Liver (tissue), 9 donors: ENCODE results near the gene RHO. TPM values are rescaled to one million over a fixed set of nuclear protein-coding genes. Genes with fewer than 3 reads are reported as not detected.

ENCODE experiments used
- DNase-seq: peaks from one replicate; pipeline ENCODE4 v3.0.0-alpha.2; 2017; ENCODE audit warnings: low spot score
- H3K27ac ChIP-seq, 2 donors: one replicate each; pipeline ENCODE4 v1.7.0; 2013; ENCODE audit warnings: inconsistent platforms in 2 of 2, low read length in 2 of 2, control low read depth in 1 of 2, low read depth in 1 of 2, mild to moderate bottlenecking in 1 of 2
- H3K27me3 ChIP-seq, 4 donors: one replicate each; pipeline versions ENCODE4 v1.6.1 to v1.7.0; 2013; ENCODE audit warnings: low read length in 3 of 4, inconsistent platforms in 1 of 4, mild to moderate bottlenecking in 1 of 4, moderate library complexity in 1 of 4; ENCODE audit not compliant: control insufficient read depth in 4 of 4, insufficient read depth in 4 of 4
- H3K36me3 ChIP-seq, 4 donors: one replicate each; pipeline versions ENCODE4 v1.6.1 to v1.7.0; 2013; ENCODE audit warnings: low read length in 3 of 4, mild to moderate bottlenecking in 3 of 4, low read depth in 1 of 4, moderate library complexity in 1 of 4; ENCODE audit not compliant: control insufficient read depth in 4 of 4, insufficient read depth in 3 of 4
- H3K4me1 ChIP-seq, 4 donors: one replicate each; pipeline versions ENCODE4 v1.6.1 to v1.7.0; 2013; ENCODE audit warnings: low read length in 3 of 4, mild to moderate bottlenecking in 3 of 4, moderate library complexity in 1 of 4; ENCODE audit not compliant: control insufficient read depth in 4 of 4, insufficient read depth in 4 of 4
- H3K4me3 ChIP-seq, 3 donors: one replicate each; pipeline versions ENCODE4 v1.6.1 to v1.7.0; 2013; ENCODE audit warnings: low read length in 3 of 3, control low read depth in 1 of 3, low read depth in 1 of 3, mild to moderate bottlenecking in 1 of 3
- H3K9ac ChIP-seq, 2 donors: one replicate each; pipeline ENCODE4 v1.7.0; 2013; ENCODE audit warnings: low read length in 2 of 2, mild to moderate bottlenecking in 2 of 2, moderate library complexity in 2 of 2, control low read depth in 1 of 2, low read depth in 1 of 2
- H3K9me3 ChIP-seq, 4 donors: one replicate each; pipeline versions ENCODE4 v1.6.1 to v1.7.0; 2013; ENCODE audit warnings: low read length in 3 of 4; ENCODE audit not compliant: control insufficient read depth in 4 of 4
- EGR1 ChIP-seq, 2 donors: IDR thresholded peaks; 2 replicates each; pipeline ENCODE4 v1.6.1; 2016 to 2018; ENCODE audit warnings: antibody characterized with exemption in 2 of 2, low read depth in 2 of 2
- FOXA1 ChIP-seq: IDR thresholded peaks from 2 replicates; pipeline ENCODE4 v1.6.1; 2016; ENCODE audit warnings: antibody characterized with exemption
- GABPA ChIP-seq, 2 donors: IDR thresholded peaks in 1 of 2; conservative IDR thresholded peaks in 1 of 2; 2 replicates each; pipeline ENCODE4 v1.6.1; 2016; ENCODE audit warnings: antibody characterized with exemption in 2 of 2, mild to moderate bottlenecking in 1 of 2, moderate library complexity in 1 of 2
- HNF4A ChIP-seq, 2 donors: conservative IDR thresholded peaks; 2 replicates each; pipeline ENCODE4 v1.6.1; 2016; ENCODE audit warnings: antibody characterized with exemption in 2 of 2, mild to moderate bottlenecking in 2 of 2
- NR2F2 ChIP-seq: IDR thresholded peaks from 2 replicates; pipeline ENCODE4 v1.6.1; 2016; ENCODE audit warnings: antibody characterized with exemption
- REST ChIP-seq: IDR thresholded peaks from 2 replicates; pipeline ENCODE4 v1.6.1; 2016; ENCODE audit warnings: antibody characterized with exemption, mild to moderate bottlenecking
- RXRA ChIP-seq, 2 donors: IDR thresholded peaks; 2 replicates each; pipeline ENCODE4 v1.6.1; 2017 to 2018; ENCODE audit warnings: antibody characterized with exemption in 2 of 2, mild to moderate bottlenecking in 1 of 2
- SP1 ChIP-seq: IDR thresholded peaks from 2 replicates; pipeline ENCODE4 v1.6.1; 2018; ENCODE audit warnings: antibody characterized with exemption, mild to moderate bottlenecking
- TAF1 ChIP-seq: conservative IDR thresholded peaks from 2 replicates; pipeline ENCODE4 v1.6.1; 2016; ENCODE audit warnings: antibody characterized with exemption, mild to moderate bottlenecking
- WGBS: extraction: QIAGEN DNeasy Blood & Tissue Kit; methylation state at CpG from one replicate; pipeline ENCODE4 v1.1.7; 2013; 5-methylcytosine and 5-hydroxymethylcytosine counted together
- polyA plus RNA-seq, 2 donors: library from polyadenylated mRNA; stranded (reverse) in 1 of 2; unstranded in 1 of 2; fragments of 200-250 nt in 1 of 2; fragments of >200 nt in 1 of 2; fragmentation: Nextera tagmentation in 1 of 2; extraction: Ambion mirVana in 1 of 2; gene quantifications; one replicate each; pipeline versions ENCODE4 v1.2.1 to v1.2.3, GENCODE V29; 2013 to 2015
- total RNA-seq, 2 donors: library from RNA; depleted of rRNA; stranded (reverse); fragments of >200 nt; gene quantifications; one replicate each; pipeline ENCODE4 v1.2.3, GENCODE V29; 2014
- TF ChIP-seq, protein P1 (sequence below): IDR thresholded peaks from 2 replicates; pipeline ENCODE4 v1.6.1; 2016; ENCODE audit warnings: antibody characterized with exemption
- TF ChIP-seq, protein P2 (sequence below): fragments of 150-350 bp; IDR thresholded peaks from 2 replicates; pipeline ENCODE4 v1.5.1; 2017; ENCODE audit warnings: improper control_type of control experiment, low read depth, low read length; ENCODE audit not compliant: missing input control
- donor health status: healthy.
- donor health status: healthy.
- donor health status: healthy.
- donor health status: healthy.
- donor health status: healthy.

RHO gene
- total and polyA plus RNA-seq, 4 donors = not detected

DNA sequence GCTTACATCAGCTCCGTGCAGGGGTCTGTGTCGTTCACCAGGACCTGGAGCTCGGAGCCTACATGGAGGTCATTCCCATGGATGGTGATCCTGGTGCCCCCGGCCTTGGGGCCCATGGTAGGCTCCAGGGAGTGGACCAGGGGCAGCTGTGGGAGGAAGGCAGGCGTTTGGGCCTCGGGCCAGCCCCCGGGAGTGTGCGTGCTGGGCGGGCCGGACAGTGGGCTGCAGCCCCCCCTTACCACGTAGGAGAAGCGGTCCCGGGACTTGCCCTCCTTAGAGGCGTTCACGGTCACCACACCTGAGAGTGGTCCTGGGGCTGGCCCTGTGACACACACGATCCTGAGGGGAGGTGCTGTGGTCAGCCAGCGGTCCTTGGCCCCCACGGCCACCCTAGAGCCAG lies 44.2 kb downstream of the RHO start (continued):
- no peak for TF ChIP-seq REST
- TF ChIP-seq HNF4A (conservative IDR thresholded peaks at IDR 0.05) = no peak
- TF ChIP-seq EGR1 (IDR thresholded peaks at IDR 0.05; ENCODE audit: low read depth in 2 of 2) = no peak
- no peak for TF ChIP-seq RXRA (IDR thresholded peaks at IDR 0.05)
- TF ChIP-seq, protein P1, sequence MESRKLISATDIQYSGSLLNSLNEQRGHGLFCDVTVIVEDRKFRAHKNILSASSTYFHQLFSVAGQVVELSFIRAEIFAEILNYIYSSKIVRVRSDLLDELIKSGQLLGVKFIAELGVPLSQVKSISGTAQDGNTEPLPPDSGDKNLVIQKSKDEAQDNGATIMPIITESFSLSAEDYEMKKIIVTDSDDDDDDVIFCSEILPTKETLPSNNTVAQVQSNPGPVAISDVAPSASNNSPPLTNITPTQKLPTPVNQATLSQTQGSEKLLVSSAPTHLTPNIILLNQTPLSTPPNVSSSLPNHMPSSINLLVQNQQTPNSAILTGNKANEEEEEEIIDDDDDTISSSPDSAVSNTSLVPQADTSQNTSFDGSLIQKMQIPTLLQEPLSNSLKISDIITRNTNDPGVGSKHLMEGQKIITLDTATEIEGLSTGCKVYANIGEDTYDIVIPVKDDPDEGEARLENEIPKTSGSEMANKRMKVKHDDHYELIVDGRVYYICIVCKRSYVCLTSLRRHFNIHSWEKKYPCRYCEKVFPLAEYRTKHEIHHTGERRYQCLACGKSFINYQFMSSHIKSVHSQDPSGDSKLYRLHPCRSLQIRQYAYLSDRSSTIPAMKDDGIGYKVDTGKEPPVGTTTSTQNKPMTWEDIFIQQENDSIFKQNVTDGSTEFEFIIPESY = no peak

DNA sequence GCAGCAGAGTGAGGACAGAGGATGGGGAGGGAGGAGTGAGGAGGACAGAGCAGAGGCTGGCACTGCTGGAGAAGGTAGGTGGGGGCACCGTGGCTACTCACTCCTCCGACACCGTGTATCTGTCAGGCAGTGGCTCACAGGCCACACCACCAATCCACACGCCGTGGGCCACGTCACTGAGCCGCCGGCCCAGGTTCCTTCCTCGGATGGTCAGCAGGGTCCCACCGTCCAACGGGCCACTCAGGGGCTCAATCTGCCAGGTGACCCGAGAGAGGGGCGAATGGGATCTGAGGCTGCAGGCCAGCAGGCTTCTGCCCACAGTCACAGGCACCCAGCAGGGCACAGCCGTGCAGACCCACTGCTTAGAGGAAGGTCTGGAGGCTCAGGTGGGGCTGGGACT lies 45.1 kb downstream of the RHO start:
- H3K9me3 ChIP-seq = no peaks in the 10 kb centered on the region
- DNase-seq = no peak
- peaks cover 4 to 19% (median 11%) of the 10 kb centered on the region in 4 donors for H3K4me1 ChIP-seq
- H3K4me3 ChIP-seq = no peak overlapping the region
- H3K9ac ChIP-seq = no peak overlapping the region
- no peaks in the 10 kb centered on the region for H3K36me3 ChIP-seq
- 90% methylated on average over 14 of the region's 14 CpGs for WGBS
- H3K27ac ChIP-seq = no peak overlapping the region
- TF ChIP-seq, protein P2, sequence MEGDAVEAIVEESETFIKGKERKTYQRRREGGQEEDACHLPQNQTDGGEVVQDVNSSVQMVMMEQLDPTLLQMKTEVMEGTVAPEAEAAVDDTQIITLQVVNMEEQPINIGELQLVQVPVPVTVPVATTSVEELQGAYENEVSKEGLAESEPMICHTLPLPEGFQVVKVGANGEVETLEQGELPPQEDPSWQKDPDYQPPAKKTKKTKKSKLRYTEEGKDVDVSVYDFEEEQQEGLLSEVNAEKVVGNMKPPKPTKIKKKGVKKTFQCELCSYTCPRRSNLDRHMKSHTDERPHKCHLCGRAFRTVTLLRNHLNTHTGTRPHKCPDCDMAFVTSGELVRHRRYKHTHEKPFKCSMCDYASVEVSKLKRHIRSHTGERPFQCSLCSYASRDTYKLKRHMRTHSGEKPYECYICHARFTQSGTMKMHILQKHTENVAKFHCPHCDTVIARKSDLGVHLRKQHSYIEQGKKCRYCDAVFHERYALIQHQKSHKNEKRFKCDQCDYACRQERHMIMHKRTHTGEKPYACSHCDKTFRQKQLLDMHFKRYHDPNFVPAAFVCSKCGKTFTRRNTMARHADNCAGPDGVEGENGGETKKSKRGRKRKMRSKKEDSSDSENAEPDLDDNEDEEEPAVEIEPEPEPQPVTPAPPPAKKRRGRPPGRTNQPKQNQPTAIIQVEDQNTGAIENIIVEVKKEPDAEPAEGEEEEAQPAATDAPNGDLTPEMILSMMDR = no peak
- TF ChIP-seq FOXA1 (no peak), SP1 (no peak), NR2F2 (no peak), EGR1 (IDR thresholded peaks at IDR 0.05; ENCODE audit: low read depth in 2 of 2) (no peak), TAF1 (no peak), GABPA (IDR thresholded peaks at IDR 0.05 in 1 of 2, conservative IDR thresholded peaks at IDR 0.05 in 1 of 2) (no peak)
- TF ChIP-seq, protein P1 = no peak
- H3K27me3 ChIP-seq = no peaks in the 10 kb centered on the region
